Measurements from ENCODE around the gene NOC3L.
"Not testable (repeated sequence)": the region's sequence is repeated elsewhere in the genome, so short reads cannot be mapped to it uniquely, and the experiment has no call there.

The NOC3L gene

GRCh38 chr10:94397549-94398370 lies 35.0 kb upstream of the NOC3L start:
- Histone ChIP-seq H3K4me1 (ENCODE audit: control insufficient read depth, insufficient read depth, low read length) (peaks cover 19% of the 10 kb centered on the region), H3K9me3 (replicated peaks; ENCODE audit: low read length) (no peaks in the 10 kb centered on the region), H3K36me3 (ENCODE audit: insufficient read depth, low read length) (no peaks in the 10 kb centered on the region), H3K27me3 (ENCODE audit: control insufficient read depth, insufficient read depth, low read length) (no peaks in the 10 kb centered on the region), H3K4me3 (ENCODE audit: low read length) (no peak overlapping the region), H3K4me2 (ENCODE audit: low read length) (peak overlapping the region; percentile 73), H3K9ac (ENCODE audit: low read depth, low read length) (peak overlapping the region; percentile 42)

GRCh38 chr10:94392117-94392516 lies 29.4 kb upstream of the NOC3L start:
- H3K27me3 ChIP-seq (ENCODE audit: control insufficient read depth, insufficient read depth, low read length); H3K9ac ChIP-seq (ENCODE audit: low read depth, low read length); H3K4me2 ChIP-seq (ENCODE audit: low read length); H3K36me3 ChIP-seq (ENCODE audit: insufficient read depth, low read length); H3K9me3 ChIP-seq (replicated peaks; ENCODE audit: low read length); H3K4me3 ChIP-seq (ENCODE audit: low read length): not testable (repeated sequence)
- peaks cover 17% of the 10 kb centered on the region for H3K4me1 ChIP-seq (ENCODE audit: control insufficient read depth, insufficient read depth, low read length)

GRCh38 chr10:94385733-94386132 lies 23.0 kb upstream of the NOC3L start:
- peaks cover 12% of the 10 kb centered on the region for H3K4me1 ChIP-seq (ENCODE audit: control insufficient read depth, insufficient read depth, low read length)
- not testable (repeated sequence) for H3K9ac ChIP-seq (ENCODE audit: low read depth, low read length); H3K27me3 ChIP-seq (ENCODE audit: control insufficient read depth, insufficient read depth, low read length); H3K9me3 ChIP-seq (replicated peaks; ENCODE audit: low read length); H3K36me3 ChIP-seq (ENCODE audit: insufficient read depth, low read length); H3K4me2 ChIP-seq (ENCODE audit: low read length); H3K4me3 ChIP-seq (ENCODE audit: low read length)

GRCh38 chr10:94383530-94383929 lies 20.8 kb upstream of the NOC3L start:
- Histone ChIP-seq H3K4me3 (ENCODE audit: low read length) (no peak overlapping the region), H3K27me3 (ENCODE audit: control insufficient read depth, insufficient read depth, low read length) (no peaks in the 10 kb centered on the region), H3K9me3 (replicated peaks; ENCODE audit: low read length) (no peaks in the 10 kb centered on the region), H3K4me2 (ENCODE audit: low read length) (no peak overlapping the region), H3K4me1 (ENCODE audit: control insufficient read depth, insufficient read depth, low read length) (no peaks in the 10 kb centered on the region), H3K9ac (ENCODE audit: low read depth, low read length) (no peak overlapping the region), H3K36me3 (ENCODE audit: insufficient read depth, low read length) (no peaks in the 10 kb centered on the region)

- no peak overlapping the region for H3K9ac ChIP-seq (ENCODE audit: low read depth, low read length)
- no peaks in the 10 kb centered on the region for H3K9me3 ChIP-seq (replicated peaks; ENCODE audit: low read length)
- H3K4me3 ChIP-seq (ENCODE audit: low read length): no peak overlapping the region
- no peaks in the 10 kb centered on the region for H3K36me3 ChIP-seq (ENCODE audit: insufficient read depth, low read length)
- H3K4me2 ChIP-seq (ENCODE audit: low read length): no peak overlapping the region
- no peaks in the 10 kb centered on the region for H3K27me3 ChIP-seq (ENCODE audit: control insufficient read depth, insufficient read depth, low read length)
- H3K4me1 ChIP-seq (ENCODE audit: control insufficient read depth, insufficient read depth, low read length): no peaks in the 10 kb centered on the region
These were observed 14.1 kb upstream of the NOC3L start for GRCh38 chr10:94376865-94377264.

GRCh38 chr10:94375374-94375773 lies 12.6 kb upstream of the NOC3L start:
- Histone ChIP-seq H3K4me2 (ENCODE audit: low read length) (no peak overlapping the region), H3K9ac (ENCODE audit: low read depth, low read length) (no peak overlapping the region), H3K27me3 (ENCODE audit: control insufficient read depth, insufficient read depth, low read length) (no peaks in the 10 kb centered on the region), H3K4me1 (ENCODE audit: control insufficient read depth, insufficient read depth, low read length) (no peaks in the 10 kb centered on the region), H3K9me3 (replicated peaks; ENCODE audit: low read length) (no peaks in the 10 kb centered on the region), H3K4me3 (ENCODE audit: low read length) (no peak overlapping the region), H3K36me3 (ENCODE audit: insufficient read depth, low read length) (no peaks in the 10 kb centered on the region)

- Histone ChIP-seq H3K27me3 (ENCODE audit: control insufficient read depth, insufficient read depth, low read length) (no peaks in the 10 kb centered on the region), H3K4me3 (ENCODE audit: low read length) (no peak overlapping the region), H3K9ac (ENCODE audit: low read depth, low read length) (no peak overlapping the region), H3K4me2 (ENCODE audit: low read length) (no peak overlapping the region), H3K9me3 (replicated peaks; ENCODE audit: low read length) (no peaks in the 10 kb centered on the region), H3K4me1 (ENCODE audit: control insufficient read depth, insufficient read depth, low read length) (no peaks in the 10 kb centered on the region), H3K36me3 (ENCODE audit: insufficient read depth, low read length) (no peaks in the 10 kb centered on the region)
These were observed 7.8 kb upstream of the NOC3L start for GRCh38 chr10:94370501-94370900.

GRCh38 chr10:94366382-94366781 lies 3.6 kb upstream of the NOC3L start:
- Histone ChIP-seq H3K4me3 (ENCODE audit: low read length) (no peak overlapping the region), H3K9ac (ENCODE audit: low read depth, low read length) (no peak overlapping the region), H3K4me1 (ENCODE audit: control insufficient read depth, insufficient read depth, low read length) (peaks cover 10% of the 10 kb centered on the region), H3K4me2 (ENCODE audit: low read length) (no peak overlapping the region), H3K36me3 (ENCODE audit: insufficient read depth, low read length) (no peaks in the 10 kb centered on the region), H3K27me3 (ENCODE audit: control insufficient read depth, insufficient read depth, low read length) (no peaks in the 10 kb centered on the region), H3K9me3 (replicated peaks; ENCODE audit: low read length) (no peaks in the 10 kb centered on the region)

GRCh38 chr10:94364482-94364881 lies 1.7 kb upstream of the NOC3L start:
- Histone ChIP-seq H3K9ac (ENCODE audit: low read depth, low read length) (no peak overlapping the region), H3K36me3 (ENCODE audit: insufficient read depth, low read length) (no peaks in the 10 kb centered on the region)

GRCh38 chr10:94363251-94363565 lies 469 bp upstream of the NOC3L start:
- no peaks in the 10 kb centered on the region for H3K9me3 ChIP-seq (replicated peaks; ENCODE audit: low read length)
- no peaks in the 10 kb centered on the region for H3K27me3 ChIP-seq (ENCODE audit: control insufficient read depth, insufficient read depth, low read length)
- peak overlapping the region; percentile 77 for H3K4me3 ChIP-seq (ENCODE audit: low read length)
- H3K36me3 ChIP-seq (ENCODE audit: insufficient read depth, low read length): no peaks in the 10 kb centered on the region
- H3K9ac ChIP-seq (ENCODE audit: low read depth, low read length): peak overlapping the region; percentile 84
- H3K4me2 ChIP-seq (ENCODE audit: low read length): peak overlapping the region; percentile 92
- H3K4me1 ChIP-seq (ENCODE audit: control insufficient read depth, insufficient read depth, low read length): peaks cover 23% of the 10 kb centered on the region

More at GRCh38 chr10:94364482-94364881, 1.7 kb upstream of the NOC3L start:
- peaks cover 14% of the 10 kb centered on the region for H3K4me1 ChIP-seq (ENCODE audit: control insufficient read depth, insufficient read depth, low read length)
- no peaks in the 10 kb centered on the region for H3K27me3 ChIP-seq (ENCODE audit: control insufficient read depth, insufficient read depth, low read length)
- H3K4me3 ChIP-seq (ENCODE audit: low read length): no peak overlapping the region
- no peak overlapping the region for H3K4me2 ChIP-seq (ENCODE audit: low read length)
- no peaks in the 10 kb centered on the region for H3K9me3 ChIP-seq (replicated peaks; ENCODE audit: low read length)

- H3K9ac ChIP-seq (ENCODE audit: low read depth, low read length): peak overlapping the region; percentile 84
- H3K4me1 ChIP-seq (ENCODE audit: control insufficient read depth, insufficient read depth, low read length): peaks cover 28% of the 10 kb centered on the region
- no peaks in the 10 kb centered on the region for H3K27me3 ChIP-seq (ENCODE audit: control insufficient read depth, insufficient read depth, low read length)
- H3K36me3 ChIP-seq (ENCODE audit: insufficient read depth, low read length): peaks cover 10% of the 10 kb centered on the region
- peak overlapping the region; percentile 77 for H3K4me3 ChIP-seq (ENCODE audit: low read length)
- H3K9me3 ChIP-seq (replicated peaks; ENCODE audit: low read length): no peaks in the 10 kb centered on the region
- H3K4me2 ChIP-seq (ENCODE audit: low read length): peak overlapping the region; percentile 92
These were observed 1.5 kb downstream of the NOC3L start for GRCh38 chr10:94361171-94361794.

GRCh38 chr10:94358480-94358879 lies 4.3 kb downstream of the NOC3L start:
- Histone ChIP-seq H3K4me1 (ENCODE audit: control insufficient read depth, insufficient read depth, low read length) (peaks cover 28% of the 10 kb centered on the region), H3K9ac (ENCODE audit: low read depth, low read length) (peak overlapping the region; percentile 15), H3K4me2 (ENCODE audit: low read length) (peak overlapping the region; percentile 76), H3K27me3 (ENCODE audit: control insufficient read depth, insufficient read depth, low read length) (no peaks in the 10 kb centered on the region), H3K9me3 (replicated peaks; ENCODE audit: low read length) (no peaks in the 10 kb centered on the region), H3K4me3 (ENCODE audit: low read length) (peak overlapping the region; percentile 42), H3K36me3 (ENCODE audit: insufficient read depth, low read length) (peaks cover 31% of the 10 kb centered on the region)

Measured in skeletal muscle satellite cell (primary cell).